Astrocyte (in vitro differentiated cells and primary cell): ENCODE data around the gene NFE2L1. TPM values are rescaled to one million over a fixed set of nuclear protein-coding genes. Genes with fewer than 3 reads are reported as not detected.

Source experiments
- DNase-seq: peaks from one replicate; pipeline ENCODE4 v3.0.0-alpha.2; 2010; ENCODE audit warnings: low read depth
- FAIRE-seq: peaks from 2 replicates; lab custom pipeline; 2011; peaks lifted over from hg19 to GRCh38; lab: Jason Lieb, UNC
- H2AFZ ChIP-seq: 2 replicates; pipeline ENCODE4 v1.6.0; 2012; ENCODE audit warnings: low read depth, low read length, inconsistent platforms
- H3K27ac ChIP-seq: 2 replicates; pipeline ENCODE4 v1.5.1; 2011; ENCODE audit warnings: low read depth, low read length, inconsistent platforms
- H3K27me3 ChIP-seq: 2 replicates; pipeline ENCODE4 v1.6.0; 2011; ENCODE audit warnings: low read length, inconsistent platforms; ENCODE audit not compliant: insufficient read depth
- H3K36me3 ChIP-seq: 2 replicates; pipeline ENCODE4 v1.5.1; 2011; ENCODE audit warnings: low read length, inconsistent platforms; ENCODE audit not compliant: insufficient read depth
- H3K4me1 ChIP-seq: 2 replicates; pipeline ENCODE4 v1.5.1; 2011; ENCODE audit warnings: low read length, inconsistent platforms; ENCODE audit not compliant: insufficient read depth
- H3K4me2 ChIP-seq: 2 replicates; pipeline ENCODE4 v1.6.0; 2012; ENCODE audit warnings: low read length, inconsistent platforms
- H3K4me3 ChIP-seq: 2 replicates; pipeline ENCODE4 v1.5.1; 2011; ENCODE audit warnings: low read depth, mild to moderate bottlenecking, low read length, inconsistent platforms; ENCODE audit not compliant: insufficient read depth
- H3K79me2 ChIP-seq: 2 replicates; pipeline ENCODE4 v1.6.0; 2012; ENCODE audit warnings: mild to moderate bottlenecking, low read length, inconsistent platforms; ENCODE audit not compliant: insufficient read depth
- H3K9ac ChIP-seq: 2 replicates; pipeline ENCODE4 v1.6.0; 2012; ENCODE audit warnings: mild to moderate bottlenecking, low read length, inconsistent platforms
- H3K9me3 ChIP-seq: 2 replicates; pipeline ENCODE4 v1.5.1; 2012; ENCODE audit warnings: low read depth, mild to moderate bottlenecking, low read length, inconsistent platforms; ENCODE audit not compliant: insufficient read depth
- H4K20me1 ChIP-seq: 2 replicates; pipeline ENCODE4 v1.6.0; 2012; ENCODE audit warnings: low read length, inconsistent platforms; ENCODE audit not compliant: insufficient read depth
- H3K27ac Mint-ChIP-seq: one replicate; pipeline ENCODE4 v1.8.0; 2021; ENCODE audit warnings: mild to moderate bottlenecking, mixed read lengths; ENCODE audit not compliant: unreplicated experiment
- H3K27me3 Mint-ChIP-seq: one replicate; pipeline ENCODE4 v1.8.0; 2021; ENCODE audit warnings: low read depth, mixed read lengths; ENCODE audit not compliant: unreplicated experiment
- H3K36me3 Mint-ChIP-seq: one replicate; pipeline ENCODE4 v1.8.0; 2021; ENCODE audit warnings: low read depth, mixed read lengths; ENCODE audit not compliant: unreplicated experiment
- H3K4me1 Mint-ChIP-seq: one replicate; pipeline ENCODE4 v1.8.0; 2021; ENCODE audit warnings: low read depth, mixed read lengths; ENCODE audit not compliant: unreplicated experiment
- H3K4me3 Mint-ChIP-seq: one replicate; pipeline ENCODE4 v1.8.0; 2021; ENCODE audit warnings: mild to moderate bottlenecking, moderate library complexity, mixed read lengths; ENCODE audit not compliant: unreplicated experiment
- H3K9me3 Mint-ChIP-seq: one replicate; pipeline ENCODE4 v1.8.0; 2021; ENCODE audit warnings: mild to moderate bottlenecking, mixed read lengths; ENCODE audit not compliant: unreplicated experiment
- EZH2 ChIP-seq: IDR thresholded peaks from 2 replicates; pipeline ENCODE4 v1.6.1; 2012; ENCODE audit warnings: mild to moderate bottlenecking, low read length, inconsistent platforms; ENCODE audit not compliant: insufficient read depth
- total RNA-seq: library from RNA; stranded (reverse); gene quantifications from 2 replicates; pipeline ENCODE4 v1.2.1, GENCODE V29; 2021
- TF ChIP-seq, protein P1 (sequence below): IDR thresholded peaks from 2 replicates; pipeline ENCODE4 v1.5.1; 2011; ENCODE audit warnings: low read depth, mild to moderate bottlenecking, inconsistent platforms, low read length, moderate library complexity; ENCODE audit not compliant: insufficient read depth

Gene NFE2L1
- total RNA-seq, 1 donor from 2014 or later, result 344 TPM

DNA sequence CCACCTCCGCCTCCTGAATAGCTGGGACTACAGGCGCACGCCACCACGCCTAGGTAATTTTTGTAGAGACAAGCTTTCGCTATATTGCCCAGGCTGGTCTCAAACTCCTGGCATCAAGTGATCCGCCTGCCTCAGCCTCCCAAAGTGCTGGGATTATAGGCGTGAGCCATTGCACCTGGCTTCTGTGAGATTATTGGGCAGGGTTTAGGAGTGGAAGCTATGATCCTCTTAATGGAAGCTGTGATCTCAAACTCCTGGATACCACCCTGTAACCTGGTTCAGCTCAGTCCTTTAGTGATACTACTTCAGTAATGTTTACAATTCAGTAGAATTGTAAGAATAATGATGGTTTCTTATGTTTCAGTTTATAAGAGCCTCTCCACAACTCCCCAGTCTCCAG lies 14.1 kb downstream of the NFE2L1 start:
- FAIRE-seq, result no peak
- Histone ChIP-seq H3K27ac (no peak overlapping the region), H2AFZ (no peak overlapping the region), H3K9ac (no peak overlapping the region), H3K4me1 (peaks cover 4% of the 10 kb centered on the region), H3K27me3 (no peaks in the 10 kb centered on the region), H4K20me1 (peaks cover 66% of the 10 kb centered on the region), H3K4me2 (no peak overlapping the region), H3K9me3 (no peaks in the 10 kb centered on the region), H3K79me2 (peaks cover 30% of the 10 kb centered on the region), H3K4me3 (no peak overlapping the region), H3K36me3 (peaks cover 61% of the 10 kb centered on the region)
- Mint-ChIP-seq H3K27me3 (no peaks in the 10 kb centered on the region), H3K9me3 (no peaks in the 10 kb centered on the region), H3K4me3 (no peak overlapping the region), H3K4me1 (peaks cover 25% of the 10 kb centered on the region), H3K36me3 (peaks cover 45% of the 10 kb centered on the region), H3K27ac (no peak overlapping the region)
- no peak for DNase-seq
- no peak for TF ChIP-seq EZH2
- TF ChIP-seq, protein P1, sequence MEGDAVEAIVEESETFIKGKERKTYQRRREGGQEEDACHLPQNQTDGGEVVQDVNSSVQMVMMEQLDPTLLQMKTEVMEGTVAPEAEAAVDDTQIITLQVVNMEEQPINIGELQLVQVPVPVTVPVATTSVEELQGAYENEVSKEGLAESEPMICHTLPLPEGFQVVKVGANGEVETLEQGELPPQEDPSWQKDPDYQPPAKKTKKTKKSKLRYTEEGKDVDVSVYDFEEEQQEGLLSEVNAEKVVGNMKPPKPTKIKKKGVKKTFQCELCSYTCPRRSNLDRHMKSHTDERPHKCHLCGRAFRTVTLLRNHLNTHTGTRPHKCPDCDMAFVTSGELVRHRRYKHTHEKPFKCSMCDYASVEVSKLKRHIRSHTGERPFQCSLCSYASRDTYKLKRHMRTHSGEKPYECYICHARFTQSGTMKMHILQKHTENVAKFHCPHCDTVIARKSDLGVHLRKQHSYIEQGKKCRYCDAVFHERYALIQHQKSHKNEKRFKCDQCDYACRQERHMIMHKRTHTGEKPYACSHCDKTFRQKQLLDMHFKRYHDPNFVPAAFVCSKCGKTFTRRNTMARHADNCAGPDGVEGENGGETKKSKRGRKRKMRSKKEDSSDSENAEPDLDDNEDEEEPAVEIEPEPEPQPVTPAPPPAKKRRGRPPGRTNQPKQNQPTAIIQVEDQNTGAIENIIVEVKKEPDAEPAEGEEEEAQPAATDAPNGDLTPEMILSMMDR, result no peak

DNA sequence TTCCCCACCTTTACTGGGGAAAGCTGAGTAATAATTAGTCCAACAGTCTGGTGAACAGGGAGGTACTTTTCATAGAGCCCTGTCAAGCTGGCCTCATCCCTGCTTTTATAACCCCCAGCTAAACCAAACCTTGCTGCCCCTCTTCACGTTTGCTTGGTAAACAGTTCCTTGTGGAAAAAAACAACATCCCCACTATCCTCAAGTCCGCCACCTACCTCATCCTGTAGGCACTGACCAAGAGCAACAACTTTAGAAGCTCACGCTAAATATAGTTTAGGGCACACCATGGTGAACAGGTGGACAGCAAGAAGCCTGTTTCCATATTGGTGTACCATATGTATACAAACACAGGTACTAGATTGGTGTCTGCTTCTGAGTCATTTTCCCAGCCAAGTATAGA lies 16.5 kb downstream of the NFE2L1 start:
- peaks cover 55% of the 10 kb centered on the region for H4K20me1 ChIP-seq
- H3K79me2 ChIP-seq, result peaks cover 9% of the 10 kb centered on the region
- no peak overlapping the region for H3K4me2 ChIP-seq
- Mint-ChIP-seq H3K27me3 (no peaks in the 10 kb centered on the region), H3K4me3 (no peak overlapping the region), H3K27ac (peak overlapping the region; percentile 35), H3K9me3 (no peaks in the 10 kb centered on the region), H3K4me1 (peaks cover 28% of the 10 kb centered on the region), H3K36me3 (peaks cover 28% of the 10 kb centered on the region)
- H3K27me3 ChIP-seq, result no peaks in the 10 kb centered on the region
- H3K9ac ChIP-seq, result no peak overlapping the region
- TF ChIP-seq, protein P1, result no peak
- TF ChIP-seq EZH2, result no peak
- H3K4me3 ChIP-seq, result no peak overlapping the region
- H3K36me3 ChIP-seq, result peaks cover 52% of the 10 kb centered on the region
- no peak for DNase-seq
- peaks cover 11% of the 10 kb centered on the region for H3K4me1 ChIP-seq
- no peaks in the 10 kb centered on the region for H3K9me3 ChIP-seq
- H3K27ac ChIP-seq, result no peak overlapping the region
- FAIRE-seq, result no peak
- H2AFZ ChIP-seq, result no peak overlapping the region

DNA sequence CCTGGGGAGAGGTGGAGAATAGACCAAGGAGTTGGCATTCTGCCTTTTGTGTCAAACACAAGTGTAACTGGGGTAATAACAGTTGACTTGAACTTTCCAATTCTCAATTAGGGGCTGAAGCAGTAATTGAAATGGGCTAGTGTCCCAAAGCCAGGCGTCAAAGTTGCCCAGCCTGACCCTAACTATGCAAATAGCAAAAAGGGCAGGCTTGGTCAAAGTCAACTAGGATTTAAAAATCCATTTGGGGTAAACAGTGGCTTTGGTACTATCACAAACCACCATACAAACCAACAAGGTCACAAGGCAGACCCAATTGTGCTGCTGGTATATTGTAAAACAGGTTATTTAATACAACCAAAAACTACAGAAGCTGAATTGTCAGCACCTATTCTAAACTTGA lies 18.0 kb downstream of the NFE2L1 start:
- Mint-ChIP-seq H3K9me3 (no peaks in the 10 kb centered on the region), H3K4me3 (no peak overlapping the region), H3K4me1 (peaks cover 21% of the 10 kb centered on the region), H3K27me3 (no peaks in the 10 kb centered on the region), H3K27ac (no peak overlapping the region), H3K36me3 (peaks cover 20% of the 10 kb centered on the region)
- Histone ChIP-seq H3K4me3 (no peak overlapping the region), H3K4me2 (no peak overlapping the region), H3K27ac (no peak overlapping the region), H3K9me3 (no peaks in the 10 kb centered on the region), H3K4me1 (peaks cover 11% of the 10 kb centered on the region), H2AFZ (no peak overlapping the region), H3K36me3 (peaks cover 62% of the 10 kb centered on the region), H4K20me1 (peaks cover 45% of the 10 kb centered on the region), H3K27me3 (no peaks in the 10 kb centered on the region), H3K79me2 (peaks cover 3% of the 10 kb centered on the region), H3K9ac (no peak overlapping the region)
- DNase-seq (no peak), FAIRE-seq (no peak)
- TF ChIP-seq, protein P1, result no peak
- no peak for TF ChIP-seq EZH2
